Measurements from ENCODE around the gene CAPN9.
"Not testable (repeated sequence)": the region's sequence is repeated elsewhere in the genome, so short reads cannot be mapped to it uniquely, and the experiment has no call there.

CAPN9 gene

GRCh38 chr1:230839173-230839572 is 92.0 kb downstream of the CAPN9 start:
- no peak for DNase-seq (ENCODE audit: low read depth, low spot score)
- no peak overlapping the region for H3K27ac ChIP-seq

- DNase-seq (ENCODE audit: low read depth, low spot score), result no peak
- no peak overlapping the region for H3K27ac ChIP-seq
Measured at GRCh38 chr1:230842801-230843200, 95.6 kb downstream of the CAPN9 start.

- no peak for DNase-seq (ENCODE audit: low read depth, low spot score)
- H3K27ac ChIP-seq, result no peak overlapping the region
Measured at GRCh38 chr1:230843503-230844309, 96.5 kb downstream of the CAPN9 start.

- no peak overlapping the region for H3K27ac ChIP-seq
- no peak for DNase-seq (ENCODE audit: low read depth, low spot score)
Measured at GRCh38 chr1:230844561-230844960, 97.4 kb downstream of the CAPN9 start.

GRCh38 chr1:230845184-230845583 is 98.0 kb downstream of the CAPN9 start:
- DNase-seq (ENCODE audit: low read depth, low spot score), result not testable (repeated sequence)

DNA sequence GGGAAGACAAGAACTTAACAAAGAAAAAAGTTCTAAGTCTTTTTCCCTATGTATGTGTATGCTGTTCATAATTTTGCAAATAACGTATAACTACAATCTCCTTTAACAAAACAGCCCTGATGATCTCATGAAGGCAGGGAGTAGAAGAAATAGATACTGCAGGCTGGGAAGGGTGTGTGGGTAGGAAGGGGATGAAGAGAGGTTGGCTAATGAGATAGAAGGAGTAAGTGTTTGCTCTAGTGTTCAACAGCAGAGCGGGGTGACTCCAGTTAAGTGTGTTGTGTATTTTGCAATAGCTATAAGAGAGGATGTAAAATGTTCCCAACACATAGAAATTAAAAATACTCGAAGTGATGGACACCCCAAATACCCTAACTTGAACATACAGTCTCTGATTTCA is 101.0 kb downstream of the CAPN9 start:
- no peak for DNase-seq (ENCODE audit: low read depth, low spot score)
- no peak overlapping the region for H3K27ac ChIP-seq

More at GRCh38 chr1:230845184-230845583, 98.0 kb downstream of the CAPN9 start:
- H3K27ac ChIP-seq, result not testable (repeated sequence)

GRCh38 chr1:230849451-230850224 is 102.5 kb downstream of the CAPN9 start:
- DNase-seq (ENCODE audit: low read depth, low spot score), result no peak
- no peak overlapping the region for H3K27ac ChIP-seq

GRCh38 chr1:230850547-230850946 is 103.4 kb downstream of the CAPN9 start:
- DNase-seq (ENCODE audit: low read depth, low spot score), result no peak
- H3K27ac ChIP-seq, result no peak overlapping the region

DNA sequence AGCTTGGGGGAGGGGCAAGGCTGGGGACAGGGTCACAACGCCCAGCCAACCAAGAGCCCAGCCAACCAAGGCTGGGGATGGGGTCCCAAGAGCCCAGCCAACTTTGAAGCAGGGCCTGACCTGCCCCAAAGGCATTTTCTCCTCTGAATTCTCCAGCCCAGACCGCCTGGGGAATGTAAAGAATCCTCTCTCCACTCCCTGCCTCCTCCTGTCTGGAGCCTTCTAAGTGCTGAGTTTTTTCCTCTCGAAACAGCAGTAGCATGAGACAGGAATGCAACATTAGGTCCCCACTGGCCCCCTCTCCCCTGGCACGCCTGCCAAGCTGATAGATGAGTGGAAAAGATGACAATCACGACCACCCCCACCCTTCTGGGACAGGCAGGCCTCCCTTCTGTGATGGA is 104.1 kb downstream of the CAPN9 start:
- no peak for DNase-seq (ENCODE audit: low read depth, low spot score)
- H3K27ac ChIP-seq, result no peak overlapping the region
